Lung (tissue), 12 donors: ENCODE data around the gene TTLL8. TPM values are rescaled to one million over a fixed set of nuclear protein-coding genes. Genes with fewer than 3 reads are reported as not detected.

Source experiments
- ATAC-seq: fragments of 200-7000 bp; cut with Tn5 transposase; one replicate; pipeline ENCODE4 v1.9.1; 2020; ENCODE audit warnings: moderate number of reproducible peaks; ENCODE audit not compliant: insufficient read depth, low FRiP score
- DNase-seq, 3 donors: peaks; one replicate each; pipeline ENCODE4 v3.0.0-alpha.2; 2013 to 2017
- H3K27ac ChIP-seq, 2 donors: one replicate each; pipeline ENCODE4 v1.5.1; 2013; ENCODE audit warnings: mild to moderate bottlenecking in 2 of 2, moderate library complexity in 2 of 2, control low read depth in 1 of 2, inconsistent platforms in 1 of 2, low read depth in 1 of 2, low read length in 1 of 2
- H3K27me3 ChIP-seq, 3 donors: one replicate each; pipeline ENCODE4 v1.5.1; 2013; ENCODE audit warnings: low read length in 2 of 3; ENCODE audit not compliant: control insufficient read depth in 3 of 3, insufficient read depth in 3 of 3
- H3K36me3 ChIP-seq, 4 donors: one replicate each; pipeline ENCODE4 v1.5.1; 2013; ENCODE audit warnings: low read length in 4 of 4, mild to moderate bottlenecking in 1 of 4, moderate library complexity in 1 of 4; ENCODE audit not compliant: control insufficient read depth in 4 of 4, insufficient read depth in 4 of 4
- H3K4me1 ChIP-seq, 5 donors: one replicate each; pipeline ENCODE4 v1.5.1; 2013; ENCODE audit warnings: low read length in 5 of 5, mild to moderate bottlenecking in 2 of 5, moderate library complexity in 1 of 5; ENCODE audit not compliant: control insufficient read depth in 5 of 5, insufficient read depth in 5 of 5
- H3K4me3 ChIP-seq: one replicate; pipeline ENCODE4 v1.5.1; 2013; ENCODE audit warnings: mild to moderate bottlenecking, control low read depth, moderate library complexity
- H3K9ac ChIP-seq, 2 donors: one replicate each; pipeline ENCODE4 v1.5.1; 2013; ENCODE audit warnings: low read length in 2 of 2, control low read depth in 1 of 2; ENCODE audit not compliant: insufficient read depth in 1 of 2
- H3K9me3 ChIP-seq, 4 donors: one replicate each; pipeline ENCODE4 v1.5.1; 2013; ENCODE audit warnings: low read length in 3 of 4, mild to moderate bottlenecking in 1 of 4, moderate library complexity in 1 of 4; ENCODE audit not compliant: control insufficient read depth in 4 of 4, insufficient read depth in 3 of 4
- CTCF ChIP-seq: IDR thresholded peaks from 2 replicates; pipeline ENCODE4 v1.5.1; 2012; ENCODE audit warnings: mild to moderate bottlenecking; ENCODE audit errors: control extremely low read depth, extremely low read depth
- WGBS, 2 donors: extraction: QIAGEN DNeasy Blood & Tissue Kit; methylation state at CpG; one replicate each; pipeline ENCODE4 v1.1.7; 2013; 5-methylcytosine and 5-hydroxymethylcytosine counted together
- polyA plus RNA-seq, 2 donors: library from polyadenylated mRNA; stranded (reverse); fragments of 200-250 nt; gene quantifications; one replicate each; pipeline ENCODE4 v1.2.1, GENCODE V29; 2013
- total RNA-seq, 2 donors: library from RNA; depleted of rRNA in 1 of 2; stranded (reverse); fragments of >200 nt in 1 of 2; gene quantifications; one replicate each; pipeline ENCODE4 v1.2.1, GENCODE V29; 2014 to 2021
- donor health status: control.
- donor health status: control.
- donor health status: Bipolar disorder and iron deficiency.
- donor health status: healthy.
- donor health status: DM: yes; HTN: yes; CAD: no.

The TTLL8 gene
- total and polyA plus RNA-seq, 4 donors, result not detected

GRCh38 chr22:50104141-50104544 lies 46.0 kb upstream of the TTLL8 start:
- TF ChIP-seq CTCF, result no peak

GRCh38 chr22:50102946-50103345 lies 44.8 kb upstream of the TTLL8 start:
- Histone ChIP-seq H3K27ac (no peak overlapping the region), H3K36me3 (no peaks in the 10 kb centered on the region), H3K4me1 (peaks cover 0 to 6% (median 0%) of the 10 kb centered on the region in 5 donors), H3K4me3 (no peak overlapping the region), H3K9me3 (no peaks in the 10 kb centered on the region), H3K9ac (no peak overlapping the region), H3K27me3 (no peaks in the 10 kb centered on the region)
- 46 to 49% methylated on average over 11 of the region's 11 CpGs for WGBS, 2 donors
- ATAC-seq (no peak), DNase-seq (no peak)
- no peak for TF ChIP-seq CTCF

More at GRCh38 chr22:50104141-50104544, 46.0 kb upstream of the TTLL8 start:
- DNase-seq, result no peak
- peaks cover 0 to 6% (median 0%) of the 10 kb centered on the region in 5 donors for H3K4me1 ChIP-seq
- H3K4me3 ChIP-seq, result no peak overlapping the region
- ATAC-seq, result no peak
- no peak overlapping the region for H3K27ac ChIP-seq
- 79 to 88% methylated on average over 6 of the region's 6 CpGs for WGBS, 2 donors
- H3K27me3 ChIP-seq, result no peaks in the 10 kb centered on the region
- H3K9ac ChIP-seq, result no peak overlapping the region
- no peaks in the 10 kb centered on the region for H3K36me3 ChIP-seq
- no peaks in the 10 kb centered on the region for H3K9me3 ChIP-seq

GRCh38 chr22:50101870-50102565 lies 43.9 kb upstream of the TTLL8 start:
- WGBS, 2 donors, result 45 to 68% methylated on average over 10 of the region's 10 CpGs
- H3K9me3 ChIP-seq, result no peaks in the 10 kb centered on the region
- H3K27me3 ChIP-seq, result no peaks in the 10 kb centered on the region

More at GRCh38 chr22:50101870-50102565, 43.9 kb upstream of the TTLL8 start:
- H3K27ac ChIP-seq, result no peak overlapping the region
- H3K4me3 ChIP-seq, result no peak overlapping the region
- no peak overlapping the region for H3K9ac ChIP-seq
- no peaks in the 10 kb centered on the region for H3K36me3 ChIP-seq
- DNase-seq (no peak), ATAC-seq (no peak)
- TF ChIP-seq CTCF, result no peak
- peaks cover 0 to 6% (median 0%) of the 10 kb centered on the region in 5 donors for H3K4me1 ChIP-seq
